ENCODE measurements around the gene P2RX5.
A peak's percentile ranks its signal among the peaks of the same experiment; 100 is the strongest.

P2RX5 gene

GRCh38 chr17:3647251-3647650 lies 48.7 kb downstream of the P2RX5 start:
- Histone ChIP-seq H3K9ac (ENCODE audit: insufficient read length) (no peak overlapping the region), H3K36me3 (ENCODE audit: insufficient read depth, low read length) (no peaks in the 10 kb centered on the region), H3K4me3 (no peak overlapping the region), H3K27ac (no peak overlapping the region), H3K9me3 (ENCODE audit: low read depth, low read length) (no peaks in the 10 kb centered on the region)
- DNase-seq (ENCODE audit: low read depth, low spot score) = no peak
- no peak for TF ChIP-seq EZH2 (IDR thresholded peaks at IDR 0.05)
- no peak for TF ChIP-seq POLR2AphosphoS5 (IDR thresholded peaks at IDR 0.05; ENCODE audit: borderline replicate concordance, low read depth, low read length)
- TF ChIP-seq FOXP2 (optimal IDR thresholded peaks at IDR 0.05; ENCODE audit: control extremely low read depth, extremely low read length, insufficient read depth) = no peak

DNA sequence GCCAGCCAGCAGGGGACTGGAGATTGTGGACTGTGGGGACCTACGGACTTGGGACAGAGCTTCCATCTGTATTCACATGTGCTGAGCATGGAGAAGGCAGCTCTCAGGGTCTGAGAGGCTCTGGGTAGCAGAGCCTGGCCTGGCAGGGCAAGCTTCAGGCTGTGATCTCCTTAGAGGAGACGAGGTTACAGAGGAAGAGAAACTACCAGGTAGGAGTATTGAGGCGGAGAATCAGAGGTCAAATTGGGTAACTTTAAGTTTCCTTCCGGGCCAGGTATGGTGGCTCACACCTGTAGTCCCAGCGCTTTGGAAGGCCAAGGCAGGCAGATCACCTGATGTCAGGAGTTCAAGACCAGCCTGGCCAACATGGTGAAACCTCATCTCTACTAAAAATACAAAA lies 50.6 kb downstream of the P2RX5 start:
- no peak for DNase-seq (ENCODE audit: low read depth, low spot score)
- Histone ChIP-seq H3K4me3 (no peak overlapping the region), H3K27ac (no peak overlapping the region), H3K9ac (ENCODE audit: insufficient read length) (no peak overlapping the region), H3K36me3 (ENCODE audit: insufficient read depth, low read length) (no peaks in the 10 kb centered on the region), H3K9me3 (ENCODE audit: low read depth, low read length) (no peaks in the 10 kb centered on the region)
- no peak for TF ChIP-seq FOXP2 (optimal IDR thresholded peaks at IDR 0.05; ENCODE audit: control extremely low read depth, extremely low read length, insufficient read depth)
- TF ChIP-seq EZH2 (IDR thresholded peaks at IDR 0.05) = no peak
- no peak for TF ChIP-seq POLR2AphosphoS5 (IDR thresholded peaks at IDR 0.05; ENCODE audit: borderline replicate concordance, low read depth, low read length)

GRCh38 chr17:3643889-3644349 lies 52.0 kb downstream of the P2RX5 start:
- H3K9ac ChIP-seq (ENCODE audit: insufficient read length) = no peak overlapping the region
- no peaks in the 10 kb centered on the region for H3K36me3 ChIP-seq (ENCODE audit: insufficient read depth, low read length)
- H3K9me3 ChIP-seq (ENCODE audit: low read depth, low read length) = no peaks in the 10 kb centered on the region
- DNase-seq (ENCODE audit: low read depth, low spot score) = no peak
- H3K4me3 ChIP-seq = no peak overlapping the region
- H3K27ac ChIP-seq = no peak overlapping the region
- no peak for TF ChIP-seq EZH2 (IDR thresholded peaks at IDR 0.05)
- no peak for TF ChIP-seq POLR2AphosphoS5 (IDR thresholded peaks at IDR 0.05; ENCODE audit: borderline replicate concordance, low read depth, low read length)
- no peak for TF ChIP-seq FOXP2 (optimal IDR thresholded peaks at IDR 0.05; ENCODE audit: control extremely low read depth, extremely low read length, insufficient read depth)

DNA sequence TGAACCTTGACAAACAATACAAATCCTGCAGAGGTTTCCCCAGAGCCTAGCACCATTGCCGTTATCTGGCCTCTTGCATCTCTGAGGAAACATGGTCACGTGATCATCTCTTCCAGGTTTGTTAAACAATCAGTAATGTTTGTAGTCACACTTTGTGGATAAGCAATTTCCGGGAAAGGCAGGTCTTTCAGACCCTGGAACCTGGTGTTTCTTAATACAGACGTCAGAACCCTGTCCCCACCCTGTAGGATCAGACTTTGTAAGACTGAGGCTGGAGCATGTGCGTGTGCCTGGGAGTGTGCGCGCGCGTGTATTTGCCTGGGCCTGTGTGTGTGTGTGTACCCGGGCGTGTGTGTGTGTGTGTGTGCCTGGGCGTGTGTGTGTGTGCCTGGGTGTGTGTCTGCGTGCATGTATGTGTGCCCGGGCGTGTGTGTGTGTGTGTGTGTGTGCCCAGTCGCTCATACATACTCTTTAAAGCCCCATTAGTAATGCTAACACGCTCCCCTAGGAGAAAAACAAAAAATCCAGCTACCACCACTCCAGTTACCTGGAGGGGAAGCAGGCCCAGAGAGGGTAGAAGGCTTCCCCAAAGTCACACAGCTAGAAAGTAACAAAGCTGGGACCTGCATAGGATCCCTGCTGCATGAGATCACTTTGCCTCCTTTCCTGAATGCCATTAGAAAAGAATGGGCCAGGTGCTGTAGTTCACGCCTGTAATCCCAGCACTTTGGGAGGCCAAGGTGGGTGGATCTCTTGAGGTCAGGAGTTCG lies 54.1 kb downstream of the P2RX5 start:
- Histone ChIP-seq H3K9ac (ENCODE audit: insufficient read length) (no peak overlapping the region), H3K27ac (no peak overlapping the region), H3K36me3 (ENCODE audit: insufficient read depth, low read length) (no peaks in the 10 kb centered on the region), H3K9me3 (ENCODE audit: low read depth, low read length) (no peaks in the 10 kb centered on the region), H3K4me3 (no peak overlapping the region)
- no peak for TF ChIP-seq POLR2AphosphoS5 (IDR thresholded peaks at IDR 0.05; ENCODE audit: borderline replicate concordance, low read depth, low read length)
- no peak for TF ChIP-seq FOXP2 (optimal IDR thresholded peaks at IDR 0.05; ENCODE audit: control extremely low read depth, extremely low read length, insufficient read depth)
- no peak for TF ChIP-seq EZH2 (IDR thresholded peaks at IDR 0.05)
- no peak for DNase-seq (ENCODE audit: low read depth, low spot score)

- DNase-seq (ENCODE audit: low read depth, low spot score) = no peak
- no peaks in the 10 kb centered on the region for H3K9me3 ChIP-seq (ENCODE audit: low read depth, low read length)
- TF ChIP-seq POLR2AphosphoS5 (IDR thresholded peaks at IDR 0.05; ENCODE audit: borderline replicate concordance, low read depth, low read length) (no peak), FOXP2 (optimal IDR thresholded peaks at IDR 0.05; ENCODE audit: control extremely low read depth, extremely low read length, insufficient read depth) (no peak), EZH2 (IDR thresholded peaks at IDR 0.05) (no peak)
- H3K27ac ChIP-seq = no peak overlapping the region
- no peak overlapping the region for H3K9ac ChIP-seq (ENCODE audit: insufficient read length)
- H3K36me3 ChIP-seq (ENCODE audit: insufficient read depth, low read length) = no peaks in the 10 kb centered on the region
- H3K4me3 ChIP-seq = no peak overlapping the region
Measured at GRCh38 chr17:3641014-3641413, 54.9 kb downstream of the P2RX5 start.

DNA sequence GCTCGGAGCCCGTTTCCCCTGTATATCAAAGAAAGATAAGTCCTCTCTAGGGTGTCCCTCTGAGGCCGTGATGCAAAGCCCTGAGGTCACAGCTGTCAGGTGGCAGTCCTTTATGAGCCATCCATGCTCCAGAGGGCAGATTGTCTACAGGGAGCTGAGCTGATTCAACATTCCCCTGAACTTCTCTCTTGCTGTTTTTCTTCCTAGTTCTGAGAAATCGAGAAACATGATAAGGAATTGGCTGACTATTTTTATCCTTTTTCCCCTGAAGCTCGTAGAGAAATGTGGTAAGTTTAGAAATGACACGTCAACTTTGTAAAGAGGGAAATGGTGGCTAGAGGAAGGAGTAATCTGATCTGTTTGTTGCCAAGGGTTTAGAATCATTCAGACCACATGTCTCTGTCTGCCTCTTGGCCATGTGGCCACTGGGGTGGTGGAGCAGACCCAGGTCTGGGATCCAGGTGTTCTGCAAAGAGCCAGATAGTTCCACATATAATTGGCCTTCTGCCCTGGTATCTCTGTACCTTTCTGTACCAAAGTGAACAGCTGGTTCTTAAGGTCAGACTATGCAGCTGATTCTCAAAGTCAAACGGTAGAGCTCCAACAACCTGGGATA lies 55.9 kb downstream of the P2RX5 start:
- H3K9me3 ChIP-seq (ENCODE audit: low read depth, low read length) = no peaks in the 10 kb centered on the region
- no peak overlapping the region for H3K27ac ChIP-seq
- DNase-seq (ENCODE audit: low read depth, low spot score) = no peak
- no peak overlapping the region for H3K4me3 ChIP-seq
- H3K9ac ChIP-seq (ENCODE audit: insufficient read length) = peak overlapping the region; percentile 32
- no peak for TF ChIP-seq FOXP2 (optimal IDR thresholded peaks at IDR 0.05; ENCODE audit: control extremely low read depth, extremely low read length, insufficient read depth)
- TF ChIP-seq EZH2 (IDR thresholded peaks at IDR 0.05) = no peak
- no peak for TF ChIP-seq POLR2AphosphoS5 (IDR thresholded peaks at IDR 0.05; ENCODE audit: borderline replicate concordance, low read depth, low read length)
- H3K36me3 ChIP-seq (ENCODE audit: insufficient read depth, low read length) = no peaks in the 10 kb centered on the region

DNA sequence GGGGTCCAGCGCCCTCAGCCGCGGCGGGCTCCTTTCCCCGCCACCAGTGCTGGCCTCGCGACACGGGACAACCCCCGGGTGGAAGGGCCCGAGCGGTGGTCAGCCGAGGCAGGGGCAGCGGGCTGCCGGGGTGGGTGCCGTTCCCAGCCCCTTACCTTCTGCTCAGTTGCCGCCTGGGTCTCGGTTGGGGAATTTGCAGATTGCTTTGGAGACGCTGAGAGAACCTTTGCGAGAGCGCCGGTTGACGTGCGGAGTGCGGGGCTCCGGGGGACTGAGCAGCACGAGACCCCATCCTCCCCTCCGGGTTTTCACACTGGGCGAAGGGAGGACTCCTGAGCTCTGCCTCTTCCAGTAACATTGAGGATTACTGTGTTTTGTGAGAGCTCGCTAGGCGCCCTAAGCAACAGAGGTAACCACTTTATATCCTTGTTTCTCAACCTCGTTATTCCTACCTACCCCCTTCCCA lies 59.0 kb downstream of the P2RX5 start:
- TF ChIP-seq POLR2AphosphoS5 (IDR thresholded peaks at IDR 0.05; ENCODE audit: borderline replicate concordance, low read depth, low read length) = no peak
- TF ChIP-seq EZH2 (IDR thresholded peaks at IDR 0.05) = no peak
- no peak for TF ChIP-seq FOXP2 (optimal IDR thresholded peaks at IDR 0.05; ENCODE audit: control extremely low read depth, extremely low read length, insufficient read depth)
- DNase-seq (ENCODE audit: low read depth, low spot score) = no peak
- Histone ChIP-seq H3K4me3 (peak overlapping the region; percentile 97), H3K27ac (no peak overlapping the region), H3K9me3 (ENCODE audit: low read depth, low read length) (no peaks in the 10 kb centered on the region), H3K9ac (ENCODE audit: insufficient read length) (peak overlapping the region; percentile 90), H3K36me3 (ENCODE audit: insufficient read depth, low read length) (no peaks in the 10 kb centered on the region)

- peak within 1 kb of the TSS; percentile 90 for H3K9ac ChIP-seq (ENCODE audit: insufficient read length)
- TF ChIP-seq FOXP2 (optimal IDR thresholded peaks at IDR 0.05; ENCODE audit: control extremely low read depth, extremely low read length, insufficient read depth) (no peak), EZH2 (IDR thresholded peaks at IDR 0.05) (no peak), POLR2AphosphoS5 (IDR thresholded peaks at IDR 0.05; ENCODE audit: borderline replicate concordance, low read depth, low read length) (peak; percentile 61)
- H3K9me3 ChIP-seq (ENCODE audit: low read depth, low read length) = no peaks in the 10 kb centered on the region
- no peaks in the 10 kb centered on the region for H3K36me3 ChIP-seq (ENCODE audit: insufficient read depth, low read length)
- peak within 1 kb of the TSS; percentile 97 for H3K4me3 ChIP-seq
- peak within 1 kb of the TSS; percentile 89 for H3K27ac ChIP-seq
- no peak for DNase-seq (ENCODE audit: low read depth, low spot score)
Measured at GRCh38 chr17:3636154-3636907, 59.6 kb downstream of the P2RX5 start, which contains the start of the genes CTNS and SHPK. Gene CTNS, plus strand, starts transcription at chr17:3636760. Its CDS starts 3,447 bp downstream, at chr17:3640207. Gene SHPK, minus strand, starts transcription at chr17:3636250. Its CDS starts 31 bp downstream, at chr17:3636219.
